PFSK-1 (cell line): ENCODE measurements around the gene SPESP1.

Source experiments
- POLR2AphosphoS5 ChIP-seq: IDR thresholded peaks from 2 replicates; pipeline ENCODE4 v1.6.1; 2012; ENCODE audit warnings: low read depth, mild to moderate bottlenecking, control low read depth, low read length, moderate library complexity
- REST ChIP-seq, 2 experiments: IDR thresholded peaks; 2 replicates each; pipeline versions ENCODE4 v1.6.1 to v1.8.0; 2011 to 2012; ENCODE audit warnings: low read depth in 2 of 2, low read length in 2 of 2, control low read depth in 1 of 2, inconsistent platforms in 1 of 2, mild to moderate bottlenecking in 1 of 2, moderate library complexity in 1 of 2; ENCODE audit not compliant: insufficient read depth in 1 of 2
- SIN3A ChIP-seq: IDR thresholded peaks from 2 replicates; pipeline ENCODE4 v1.6.1; 2012; ENCODE audit warnings: mild to moderate bottlenecking, low read length, moderate library complexity, borderline replicate concordance; ENCODE audit not compliant: insufficient read depth

GRCh38 chr15:68910816-68911215 is 19.5 kb upstream of the SPESP1 start:
- no peak for TF ChIP-seq POLR2AphosphoS5
- no peak for TF ChIP-seq REST (IDR thresholded peaks at IDR 0.05; ENCODE audit: insufficient read depth in 1 of 2, low read depth in 2 of 2, low read length in 2 of 2)
- TF ChIP-seq SIN3A: no peak
